Retina (tissue), 1 donor: Measurements from ENCODE around the gene ETV1.

Experiments used
- DNase-seq: peaks from one replicate; pipeline ENCODE4 v3.0.0-alpha.2; 2016

ETV1 gene

DNA sequence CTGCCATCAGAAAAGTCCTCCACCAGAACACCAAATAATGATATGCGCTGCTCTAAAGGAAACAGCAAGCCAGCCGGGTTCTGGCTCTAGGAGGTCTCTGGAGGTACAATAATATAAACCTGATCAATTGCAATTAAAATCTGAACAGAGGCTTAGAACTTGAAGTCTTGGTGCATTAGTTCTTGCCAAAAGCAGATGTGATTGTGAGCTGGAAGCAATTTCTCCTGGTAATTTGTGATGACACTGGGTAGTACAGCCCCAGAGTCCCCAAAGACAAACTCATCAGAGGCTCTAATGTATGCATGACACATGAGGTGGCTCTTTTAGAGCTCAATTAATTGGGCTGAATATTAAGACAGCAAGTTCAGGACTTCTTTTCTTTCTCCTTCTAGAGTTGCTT is 3.3 kb downstream of the ETV1 start:
- DNase-seq = peak; percentile 22

DNA sequence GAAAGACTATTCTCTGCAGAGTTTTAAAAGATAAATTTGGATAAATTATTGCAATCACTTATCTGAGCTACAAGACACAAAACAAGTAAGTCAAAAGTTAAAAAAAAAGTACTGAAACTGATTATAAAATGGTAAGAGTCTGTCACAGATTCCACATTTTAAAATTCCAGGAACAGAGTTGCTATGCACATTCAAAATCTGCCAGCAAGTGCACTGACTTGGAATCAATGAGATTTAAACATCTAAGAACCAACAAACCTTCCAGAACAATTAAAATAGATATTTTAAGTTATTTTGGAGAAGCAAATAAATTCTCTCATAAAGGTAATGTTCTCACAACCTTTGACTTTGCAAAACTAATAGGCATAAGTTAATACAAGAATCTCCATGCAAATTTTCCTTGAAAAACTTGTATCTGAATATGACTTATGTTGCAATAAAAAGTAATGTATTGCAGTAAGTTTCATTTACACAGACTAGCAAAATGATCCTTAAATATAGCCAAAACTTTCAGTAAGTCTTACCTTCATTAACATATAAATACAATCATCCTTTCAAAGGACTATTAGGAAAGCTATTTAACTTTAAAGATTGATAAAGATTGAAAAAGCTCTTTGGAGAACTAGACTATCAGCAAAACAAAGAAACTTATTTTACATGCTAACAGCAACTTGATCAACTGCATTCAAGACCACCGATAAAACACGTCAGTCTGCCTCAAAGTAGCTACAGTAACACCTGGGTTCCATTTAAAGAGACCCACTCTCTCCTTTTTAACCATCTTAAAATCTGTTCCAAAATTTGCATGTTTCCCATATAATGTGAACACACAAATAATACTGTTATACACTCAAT is 4.4 kb downstream of the ETV1 start:
- DNase-seq = no peak

DNA sequence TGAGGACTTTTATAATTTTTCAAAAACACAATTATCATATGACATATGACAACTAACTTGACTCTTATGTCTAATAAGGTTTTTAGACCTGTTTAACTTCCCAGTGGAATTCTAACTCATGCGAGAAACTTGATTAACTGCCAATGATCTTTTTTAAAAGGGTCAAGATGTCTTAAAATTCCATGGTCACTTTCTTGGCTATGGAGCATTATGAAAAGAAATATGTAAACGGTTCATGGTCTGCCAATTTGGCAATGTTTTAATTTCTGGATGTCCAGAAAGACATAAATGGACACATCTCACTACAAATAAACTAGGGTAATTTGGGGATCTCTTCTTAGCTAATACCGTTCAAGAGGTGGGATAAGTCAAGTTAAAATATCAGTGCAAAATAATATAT is 5.4 kb downstream of the ETV1 start:
- DNase-seq = no peak

DNA sequence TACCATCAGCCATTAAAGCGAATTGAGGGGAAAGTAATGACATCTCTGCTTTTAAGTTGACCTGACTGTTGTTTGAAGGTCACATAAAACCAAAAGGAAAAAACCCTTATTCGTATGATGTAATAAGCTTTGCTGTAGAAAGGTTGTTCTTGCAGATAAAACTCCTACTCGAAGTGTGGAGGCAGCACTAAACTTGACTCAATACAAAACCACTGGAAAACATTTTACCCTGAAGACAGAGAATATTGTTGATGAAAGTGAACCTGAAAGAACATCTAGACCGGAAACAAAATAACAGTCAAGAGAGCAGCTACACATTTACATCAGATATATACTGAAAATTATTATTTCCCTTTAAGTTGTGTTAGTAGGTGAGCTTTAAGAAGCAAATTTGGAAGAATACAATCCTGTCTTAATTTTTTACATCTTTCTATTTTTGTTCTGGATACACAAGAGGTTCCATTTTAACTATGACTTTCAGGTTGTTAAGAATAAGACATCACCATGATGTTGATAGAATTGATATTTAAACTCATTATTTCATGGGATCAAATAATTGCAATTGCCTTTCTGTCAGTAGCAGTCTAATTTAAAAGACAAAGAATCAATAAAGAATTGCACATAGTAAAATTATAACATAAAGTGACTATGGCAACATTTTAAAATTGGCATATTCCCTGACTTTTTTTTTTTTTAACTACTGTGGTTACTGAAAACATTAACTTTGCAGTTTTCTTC is 6.4 kb downstream of the ETV1 start:
- no peak for DNase-seq

DNA sequence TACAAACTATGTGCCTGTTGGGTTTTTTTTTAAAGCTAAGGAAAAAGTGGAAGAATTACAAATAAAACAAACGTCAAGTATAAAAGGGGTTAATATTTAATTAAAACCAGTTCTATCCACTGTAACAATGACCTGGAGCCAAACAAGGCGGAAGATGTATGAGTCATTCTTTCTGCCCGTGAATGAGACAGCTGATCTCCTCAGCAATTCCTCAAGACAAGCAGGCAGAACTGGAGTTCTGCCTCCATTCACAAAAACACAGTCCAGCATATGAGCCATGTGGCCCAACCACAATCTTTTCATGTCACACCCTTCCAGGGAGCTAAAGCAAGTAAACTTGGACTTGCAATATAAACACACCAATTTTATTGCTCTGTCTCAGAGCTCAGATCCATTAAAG is 8.4 kb downstream of the ETV1 start:
- DNase-seq = peak; percentile 41

DNA sequence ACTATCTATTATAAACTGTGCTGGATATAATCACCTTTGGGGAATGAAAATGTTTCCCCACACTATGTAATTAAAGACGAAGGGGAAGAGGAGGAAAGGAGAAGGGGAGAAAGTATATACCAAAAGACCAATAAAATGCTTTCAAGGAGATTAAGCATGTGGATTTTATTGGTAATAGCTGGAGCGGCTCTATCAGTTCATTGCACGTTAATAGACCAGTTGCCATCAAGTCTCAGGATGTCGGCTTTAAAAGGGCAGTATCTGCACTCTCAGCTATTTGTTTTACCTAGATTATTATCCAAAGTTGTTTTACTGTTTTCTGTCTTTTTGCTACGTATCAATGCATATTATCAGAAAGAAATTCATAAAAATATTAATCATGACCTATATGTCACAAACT is 9.0 kb downstream of the ETV1 start:
- DNase-seq = peak; percentile 4

DNA sequence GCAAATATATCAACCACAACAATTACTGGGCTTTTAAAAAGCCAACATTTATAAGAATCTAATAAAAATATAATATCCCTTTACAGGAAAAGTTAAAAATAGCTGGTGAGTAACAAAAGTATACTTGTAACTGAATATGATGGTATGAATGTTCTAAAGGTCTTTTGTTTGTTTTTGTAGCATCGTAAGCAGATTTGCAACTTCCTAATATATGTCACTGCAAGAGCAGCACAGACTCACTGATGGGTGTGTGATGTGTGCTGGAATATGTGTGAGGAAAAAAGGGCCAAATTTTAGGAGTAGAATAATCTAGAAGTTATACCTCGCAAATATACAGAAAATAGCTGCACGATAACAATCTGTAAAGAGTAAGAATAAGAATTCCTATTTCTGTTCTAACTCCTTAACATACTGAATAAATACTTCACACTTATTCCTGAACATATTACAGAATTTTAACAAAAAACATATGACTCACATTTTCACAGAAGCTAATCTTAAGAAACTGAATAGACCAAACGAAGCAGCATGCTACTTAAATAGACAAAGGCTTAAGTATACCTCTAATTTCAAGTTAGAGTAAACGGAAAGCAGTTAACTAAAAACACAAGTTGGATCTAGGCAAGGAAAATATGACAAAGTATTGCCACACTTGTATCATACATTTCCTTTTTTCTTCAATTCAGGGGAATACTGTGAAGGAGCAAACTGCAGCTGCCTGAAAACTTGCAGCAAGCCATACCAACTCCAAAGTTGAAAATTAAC is 9.6 kb downstream of the ETV1 start:
- DNase-seq = no peak

DNA sequence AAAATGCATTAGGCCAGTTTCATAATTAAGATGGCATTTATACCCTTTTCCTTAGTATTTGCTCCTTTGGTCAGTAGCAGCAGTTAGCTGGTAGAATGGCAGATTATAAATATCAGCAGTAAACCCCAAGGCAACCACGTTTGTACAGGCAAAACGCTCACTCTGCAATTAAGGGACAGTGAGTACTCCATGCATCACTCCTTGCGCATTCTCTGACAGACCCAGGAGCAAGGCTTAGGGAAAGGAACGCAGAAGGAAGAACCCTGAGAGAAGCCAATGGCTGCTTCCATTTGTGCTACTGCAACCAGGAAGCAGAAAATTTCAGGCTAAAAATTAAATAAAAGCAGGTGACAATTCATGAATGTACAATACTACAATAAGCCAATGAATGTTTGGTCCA is 12.9 kb downstream of the ETV1 start:
- no peak for DNase-seq

DNA sequence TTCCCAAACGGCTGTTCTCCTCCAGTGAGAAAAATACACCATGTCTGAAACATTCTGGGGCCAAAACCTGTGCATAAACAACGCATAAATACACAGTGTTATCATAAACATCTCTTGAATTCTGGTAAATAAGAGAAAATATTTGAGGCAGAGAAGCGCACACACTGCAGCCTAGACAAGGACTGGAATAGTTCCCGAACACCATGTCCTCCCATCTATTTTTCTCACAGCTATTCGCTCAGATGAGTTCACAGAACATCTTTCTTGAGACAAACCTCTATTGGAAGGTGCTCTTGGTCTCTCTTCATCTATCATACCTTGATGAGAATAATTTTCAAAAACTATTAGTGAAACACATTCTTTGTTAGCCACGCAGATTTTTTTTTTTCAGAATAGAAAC is 24.4 kb downstream of the ETV1 start:
- no peak for DNase-seq

DNA sequence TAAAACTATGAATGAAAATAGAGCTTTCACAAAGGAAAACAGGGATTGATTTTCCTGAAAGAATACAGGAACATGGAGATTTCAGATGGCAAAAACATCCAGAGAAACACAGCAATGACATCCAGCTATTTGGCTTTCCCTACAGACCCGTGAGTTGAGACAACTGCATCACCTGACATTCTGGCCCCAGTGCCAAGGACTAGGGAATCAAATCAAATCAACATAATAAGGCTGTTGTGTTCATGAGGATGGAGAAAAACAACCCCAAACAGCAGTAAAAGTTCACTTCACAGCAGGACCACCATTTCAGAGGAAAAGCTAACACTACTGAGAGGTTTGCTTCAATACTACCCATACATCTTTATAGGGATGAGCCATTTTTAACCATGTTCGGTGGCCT is 25.5 kb downstream of the ETV1 start:
- DNase-seq = no peak

DNA sequence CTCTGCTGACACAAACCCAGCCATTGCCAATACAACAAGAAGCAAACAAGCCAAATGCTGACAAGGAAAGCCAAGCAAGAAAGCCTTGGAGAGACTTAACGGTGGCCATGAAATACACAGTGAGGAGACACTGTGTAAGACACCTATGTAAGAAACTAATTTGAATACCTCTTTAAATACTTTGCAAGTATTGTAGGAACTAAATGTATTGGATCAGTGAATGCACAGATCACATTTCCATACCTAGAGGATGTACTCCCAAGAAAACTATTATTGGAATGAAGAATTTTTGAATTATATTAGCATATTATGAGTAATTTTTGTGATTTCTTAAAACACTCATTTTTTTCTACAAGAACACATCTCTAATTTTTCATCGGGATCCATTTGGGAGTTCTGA is 34.0 kb downstream of the ETV1 start:
- no peak for DNase-seq

DNA sequence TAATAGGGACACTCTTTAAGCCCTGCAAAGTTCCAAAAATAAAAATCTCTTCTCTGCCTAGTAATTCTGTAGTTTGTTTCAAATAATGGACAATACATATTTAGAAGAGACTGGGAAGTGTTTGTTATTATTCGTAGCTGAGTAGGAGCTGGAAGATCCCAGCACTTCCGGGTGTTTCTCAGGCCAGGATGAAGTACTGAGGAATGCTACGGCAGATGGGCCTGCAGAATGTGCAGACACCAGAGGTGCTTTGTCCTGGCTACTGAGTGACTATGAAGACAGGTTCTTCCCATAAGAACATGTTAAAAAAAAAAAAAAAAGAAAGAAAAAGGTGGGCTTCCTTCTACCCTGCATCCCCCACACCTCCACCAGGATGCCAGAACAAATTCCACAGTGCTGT is 36.1 kb downstream of the ETV1 start:
- no peak for DNase-seq

DNA sequence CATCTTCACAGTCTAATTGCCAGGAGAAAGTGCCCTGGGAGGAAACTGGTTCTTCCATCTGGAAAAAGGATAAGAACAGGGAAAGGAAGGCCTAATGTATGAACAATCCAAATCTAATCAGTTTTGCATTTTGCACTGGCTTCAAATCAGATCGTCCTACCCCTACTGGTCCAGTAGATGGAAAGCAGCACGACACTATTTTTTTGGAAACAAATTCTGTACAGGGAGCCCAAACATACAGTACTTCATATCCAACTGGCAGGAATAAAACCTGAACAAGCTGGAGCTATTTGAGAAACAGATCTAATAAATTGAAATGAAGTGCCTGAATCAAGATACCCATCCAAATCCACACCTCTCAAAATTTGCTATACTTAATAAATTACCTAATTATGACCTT is 36.5 kb downstream of the ETV1 start:
- DNase-seq = no peak

DNA sequence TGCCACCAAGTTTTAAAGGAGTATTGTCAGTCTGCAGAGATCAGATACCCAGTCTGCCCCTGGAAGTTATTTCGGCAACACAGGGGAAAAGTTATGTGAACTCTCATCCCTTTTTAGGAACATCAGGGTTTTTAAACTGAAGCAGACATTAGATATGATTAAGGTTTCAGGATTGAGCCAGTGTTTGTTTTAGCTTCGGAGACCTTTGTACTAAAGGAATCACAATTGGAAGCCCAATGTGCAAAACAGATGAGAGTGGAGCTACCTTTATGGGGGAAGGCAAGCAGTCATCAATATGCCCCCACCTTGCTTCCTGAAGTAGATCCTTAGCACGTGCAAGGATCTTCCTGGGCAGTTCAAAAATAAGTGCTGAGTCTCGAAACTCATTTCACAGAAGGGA is 39.5 kb downstream of the ETV1 start:
- no peak for DNase-seq

DNA sequence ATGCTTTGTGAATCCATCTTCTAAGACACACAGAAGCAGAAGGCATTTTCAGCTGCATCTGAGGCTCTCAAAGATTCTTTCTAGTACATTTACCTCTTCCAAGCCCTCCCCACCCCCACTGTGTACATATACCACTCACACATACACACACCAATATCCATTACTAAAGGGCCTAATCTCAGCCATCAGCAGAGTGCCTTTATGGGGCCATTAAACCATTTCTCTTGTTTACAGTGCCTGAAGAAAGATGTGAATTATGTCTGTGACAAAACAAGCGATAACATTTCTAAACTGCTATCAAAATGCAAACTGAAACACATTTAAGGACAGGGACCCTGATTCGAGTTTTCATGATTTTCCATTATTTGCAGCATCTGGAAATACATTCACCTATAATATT is 40.0 kb downstream of the ETV1 start:
- no peak for DNase-seq

DNA sequence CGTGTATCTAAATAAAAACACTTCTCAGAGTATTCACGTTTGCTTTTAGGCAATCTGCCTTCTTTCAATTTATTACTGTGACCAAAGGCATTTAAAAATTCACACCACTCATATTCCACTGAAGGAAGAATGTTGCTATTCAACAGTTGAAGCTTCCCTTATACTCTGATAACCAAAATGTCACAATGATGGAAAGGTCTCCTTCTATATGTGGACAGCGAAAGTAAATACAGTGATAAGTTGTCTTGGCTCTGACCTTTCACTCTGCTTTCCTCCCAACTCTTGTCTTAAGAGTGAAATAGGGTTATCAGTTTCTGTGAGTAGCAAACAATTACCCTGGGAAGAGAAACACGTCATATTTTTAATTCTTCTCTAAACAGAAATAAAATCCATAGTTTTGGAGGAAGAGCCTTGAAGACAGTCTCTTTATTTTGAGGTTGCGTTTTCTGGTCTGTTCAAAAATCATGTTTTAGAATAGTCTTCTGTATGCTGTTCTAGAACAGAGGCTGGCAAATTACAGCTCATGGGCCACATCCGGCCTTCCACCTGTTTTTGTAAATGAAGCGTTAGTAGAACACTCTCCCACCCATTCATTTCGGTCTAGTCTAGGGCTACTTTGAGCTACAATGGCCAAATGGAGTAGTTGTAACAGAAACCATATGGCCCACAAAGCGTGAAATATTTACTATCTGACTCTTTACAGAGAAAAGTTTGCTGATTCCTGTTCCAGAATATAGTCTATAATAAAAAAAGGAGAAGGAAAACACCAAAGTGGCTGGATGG is 41.3 kb downstream of the ETV1 start:
- no peak for DNase-seq

DNA sequence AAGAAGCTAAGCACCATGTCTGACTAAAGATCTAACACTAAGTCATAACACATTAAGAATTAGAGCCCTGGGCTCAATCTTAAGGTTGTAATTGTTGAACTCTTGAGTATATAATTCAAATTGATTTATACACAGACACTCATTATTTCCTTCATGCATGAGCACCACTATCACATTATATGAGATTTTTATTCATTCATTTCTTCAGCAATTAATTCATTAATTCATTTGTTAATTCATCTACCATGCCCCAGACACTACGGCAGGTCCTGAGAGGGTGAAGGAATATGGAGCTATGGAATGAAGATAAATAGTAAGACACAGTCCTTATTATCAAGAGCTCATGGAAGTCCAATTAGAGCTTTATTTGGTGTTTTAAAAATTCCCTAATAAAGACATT is 41.9 kb downstream of the ETV1 start:
- no peak for DNase-seq

DNA sequence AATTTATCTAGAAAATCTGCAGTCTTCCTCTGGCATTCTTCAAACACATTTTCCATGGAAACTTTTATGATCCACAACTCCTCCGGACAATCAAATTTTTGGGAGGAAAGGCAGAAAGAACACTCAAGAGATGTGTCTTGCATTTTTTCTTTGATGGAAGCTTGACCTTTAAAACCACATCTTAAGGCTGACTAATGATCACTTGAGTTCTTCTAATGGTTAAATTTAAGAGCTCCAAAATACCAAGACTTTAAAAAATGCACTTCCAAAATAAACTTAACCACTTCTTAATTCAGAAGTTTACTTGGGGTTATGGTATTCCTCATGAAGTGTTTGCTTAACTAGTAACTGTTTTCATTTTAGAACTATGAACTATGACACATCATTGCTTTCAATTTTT is 43.3 kb downstream of the ETV1 start:
- DNase-seq = no peak

DNA sequence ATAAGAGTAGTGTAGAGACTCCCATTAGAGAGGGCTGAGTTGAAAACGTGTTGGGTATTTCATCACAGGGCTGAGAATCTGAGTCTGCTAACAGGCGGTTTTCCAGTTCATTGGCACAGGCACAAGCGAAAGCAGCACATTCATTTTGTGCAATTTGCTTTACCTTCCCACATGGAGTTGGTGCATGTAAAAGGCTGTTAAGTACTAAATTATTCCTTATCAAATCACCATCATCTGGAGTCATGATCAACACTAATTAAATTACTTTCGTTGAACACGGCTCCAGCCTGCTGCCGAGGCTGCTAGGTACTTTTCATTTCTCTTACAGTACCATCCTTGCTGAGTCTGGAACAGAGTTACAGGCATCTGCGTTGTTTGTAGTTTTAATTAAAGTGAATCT is 43.8 kb downstream of the ETV1 start:
- peak; percentile 26 for DNase-seq

DNA sequence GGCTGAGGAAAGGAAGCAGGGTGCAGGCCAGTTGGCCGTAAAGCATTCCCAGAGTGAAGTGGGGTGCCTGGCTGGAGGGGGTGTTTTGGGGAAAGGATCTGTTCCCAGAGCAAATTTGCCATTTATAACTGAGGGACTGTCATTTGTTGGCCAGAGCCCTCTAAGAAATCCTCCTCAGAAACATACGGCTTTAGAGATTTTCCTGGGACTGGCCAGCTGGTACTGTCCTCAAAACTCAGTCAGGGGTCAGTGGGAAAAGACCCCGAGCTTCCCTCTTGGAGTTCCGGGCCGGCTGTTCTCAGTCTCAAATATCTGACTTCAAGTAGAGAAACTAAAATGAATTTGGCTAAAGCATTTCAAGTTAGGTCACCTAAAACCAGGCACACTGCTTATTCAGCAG is 55.9 kb downstream of the ETV1 start:
- no peak for DNase-seq

DNA sequence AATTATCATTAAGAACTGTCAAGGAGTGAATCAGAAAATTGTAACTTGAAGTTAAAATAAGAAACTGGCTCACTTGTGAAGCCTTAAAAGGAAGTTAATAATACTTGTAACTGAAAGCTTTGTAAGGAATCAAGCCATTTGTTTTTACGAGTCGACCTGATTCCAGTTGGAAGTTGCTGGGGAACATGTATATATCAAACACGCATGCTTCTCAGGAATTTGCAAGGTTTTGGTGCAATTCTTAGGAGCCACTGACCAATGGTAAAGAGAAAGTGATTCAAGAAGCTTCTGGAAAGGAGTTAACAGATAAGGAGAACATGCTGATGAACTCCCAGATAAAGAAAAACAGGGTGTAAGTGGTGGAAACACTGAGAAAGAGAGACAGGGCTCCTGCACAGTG is 56.4 kb downstream of the ETV1 start:
- no peak for DNase-seq

DNA sequence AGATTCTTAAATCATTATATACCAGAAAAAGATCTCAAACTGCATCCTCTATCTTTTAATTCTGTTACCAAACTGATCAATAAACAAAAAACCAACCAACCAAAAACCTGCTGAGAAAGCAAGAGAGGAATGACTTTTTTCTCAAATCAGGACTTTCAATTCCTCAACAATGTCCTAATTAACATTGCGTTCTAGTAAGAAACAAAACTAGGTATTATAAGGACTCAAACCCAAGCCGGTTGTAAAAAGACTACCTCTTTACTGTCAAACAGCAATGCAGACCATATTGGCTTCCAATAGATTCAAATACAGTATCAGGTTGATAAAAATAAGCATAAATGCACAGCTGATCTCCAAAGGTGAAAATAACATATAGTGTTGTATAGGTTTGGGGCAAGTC is 57.3 kb downstream of the ETV1 start:
- no peak for DNase-seq

DNA sequence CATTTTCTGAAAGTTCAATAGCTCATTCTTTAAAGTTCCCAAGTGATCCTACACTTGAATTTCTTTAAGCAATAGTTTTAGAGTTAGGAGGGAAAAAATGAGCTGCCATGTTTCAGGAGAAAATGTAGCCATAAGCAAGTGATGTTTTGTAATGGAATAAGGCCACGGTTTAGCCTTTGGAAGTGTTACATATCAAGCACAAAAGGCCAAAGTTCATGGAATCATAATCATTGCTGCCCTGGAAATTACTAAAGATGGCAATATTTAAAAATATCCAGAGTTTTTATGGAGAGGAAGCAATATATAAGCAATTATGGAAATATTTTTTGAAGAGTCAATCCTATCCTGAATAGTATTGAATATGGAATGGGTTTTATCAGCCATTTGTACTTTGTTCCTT is 68.4 kb downstream of the ETV1 start:
- DNase-seq = no peak
